ENCODE measurements around the gene HSPA4. TPM values are rescaled to one million over a fixed set of nuclear protein-coding genes. Genes with fewer than 3 reads are reported as not detected.

Gene HSPA4
- total RNA-seq, 1 donor from 2014 or later, result 37.6 TPM

GRCh38 chr5:133117912-133118445 lies 66.2 kb downstream of the HSPA4 start:
- DNase-seq (ENCODE audit: extremely low spot score in 2 of 2), result peak in 1 of 2 donors; percentile 84
- Histone ChIP-seq H3K4me1 (peaks cover 38% of the 10 kb centered on the region), H3K4me3 (no peak overlapping the region), H3K27me3 (no peaks in the 10 kb centered on the region), H3K27ac (no peak overlapping the region), H3K9me3 (no peaks in the 10 kb centered on the region), H3K36me3 (no peaks in the 10 kb centered on the region)
- intact Hi-C loops (cut with DNase I), result loop anchor here (10.0 kb wide), 1 partner anchor 757 kb away; no protein-coding TSS in a partner anchor
- TF ChIP-seq POLR2A (IDR thresholded peaks at IDR 0.05) (no peak), POLR2AphosphoS5 (IDR thresholded peaks at IDR 0.05; ENCODE audit: insufficient read depth in 1 of 2, low read depth in 1 of 2) (peak in 1 of 2 donors; percentile 26)

- intact Hi-C loops (cut with DNase I), result loop anchor here (10.0 kb wide), 1 partner anchor 756 kb away; no protein-coding TSS in a partner anchor
- H3K27ac ChIP-seq, result no peak overlapping the region
- no peaks in the 10 kb centered on the region for H3K36me3 ChIP-seq
- no peak overlapping the region for H3K4me3 ChIP-seq
- peak in 1 of 2 donors; percentile 83 for DNase-seq (ENCODE audit: extremely low spot score in 2 of 2)
- TF ChIP-seq POLR2A (IDR thresholded peaks at IDR 0.05) (no peak), CTCF (IDR thresholded peaks at IDR 0.05) (no peak), POLR2AphosphoS5 (IDR thresholded peaks at IDR 0.05; ENCODE audit: insufficient read depth in 1 of 2, low read depth in 1 of 2) (no peak)
- no peaks in the 10 kb centered on the region for H3K27me3 ChIP-seq
- peaks cover 38% of the 10 kb centered on the region for H3K4me1 ChIP-seq
- H3K9me3 ChIP-seq, result no peaks in the 10 kb centered on the region
These were observed 66.9 kb downstream of the HSPA4 start for GRCh38 chr5:133118741-133119140.

GRCh38 chr5:133119233-133119711 lies 67.5 kb downstream of the HSPA4 start:
- Histone ChIP-seq H3K9me3 (no peaks in the 10 kb centered on the region), H3K36me3 (no peaks in the 10 kb centered on the region), H3K4me3 (no peak overlapping the region), H3K4me1 (peaks cover 38% of the 10 kb centered on the region), H3K27ac (no peak overlapping the region), H3K27me3 (no peaks in the 10 kb centered on the region)
- intact Hi-C loops (cut with DNase I), result loop anchor here (10.0 kb wide), 1 partner anchor 756 kb away; no protein-coding TSS in a partner anchor
- TF ChIP-seq POLR2AphosphoS5 (IDR thresholded peaks at IDR 0.05; ENCODE audit: insufficient read depth in 1 of 2, low read depth in 1 of 2), result peak in 1 of 2 donors; percentile 21
- no peak for TF ChIP-seq CTCF (IDR thresholded peaks at IDR 0.05)
- peak in 1 of 2 donors; percentile 76 for DNase-seq (ENCODE audit: extremely low spot score in 2 of 2)

GRCh38 chr5:133120156-133120750 lies 68.4 kb downstream of the HSPA4 start:
- Histone ChIP-seq H3K4me3 (no peak overlapping the region), H3K27me3 (no peaks in the 10 kb centered on the region), H3K4me1 (peaks cover 38% of the 10 kb centered on the region), H3K36me3 (no peaks in the 10 kb centered on the region), H3K9me3 (no peaks in the 10 kb centered on the region), H3K27ac (no peak overlapping the region)
- DNase-seq (ENCODE audit: extremely low spot score in 2 of 2), result peak in 1 of 2 donors; percentile 74
- intact Hi-C loops (cut with DNase I), result no loop called here
- TF ChIP-seq CTCF (IDR thresholded peaks at IDR 0.05) (no peak), POLR2A (IDR thresholded peaks at IDR 0.05) (no peak), POLR2AphosphoS5 (IDR thresholded peaks at IDR 0.05; ENCODE audit: insufficient read depth in 1 of 2, low read depth in 1 of 2) (no peak)

GRCh38 chr5:133121080-133121479 lies 69.3 kb downstream of the HSPA4 start:
- Histone ChIP-seq H3K4me3 (no peak overlapping the region), H3K9me3 (no peaks in the 10 kb centered on the region), H3K27ac (no peak overlapping the region), H3K4me1 (peaks cover 38% of the 10 kb centered on the region), H3K27me3 (no peaks in the 10 kb centered on the region), H3K36me3 (no peaks in the 10 kb centered on the region)
- intact Hi-C loops (cut with DNase I), result no loop called here
- DNase-seq (ENCODE audit: extremely low spot score in 2 of 2), result no peak
- TF ChIP-seq CTCF (IDR thresholded peaks at IDR 0.05) (no peak), POLR2AphosphoS5 (IDR thresholded peaks at IDR 0.05; ENCODE audit: insufficient read depth in 1 of 2, low read depth in 1 of 2) (no peak)

All from vagina (tissue), 2 donors.